A673 (cell line): Measurements from ENCODE around the gene OR10H3.
"Not testable (repeated sequence)": the region's sequence is repeated elsewhere in the genome, so short reads cannot be mapped to it uniquely, and the experiment has no call there.

Experiments used
- CTCF ChIP-seq: fragments of 300-800, 200-600 bp; sonication (generic); conservative IDR thresholded peaks from 2 replicates; pipeline ENCODE4 v1.5.1; 2017; ENCODE audit warnings: low read depth, mild to moderate bottlenecking, antibody characterized with exemption, low read length, moderate library complexity, mixed read lengths
- EZH2 ChIP-seq: fragments of 200-600 bp; sonication (generic); IDR thresholded peaks from 2 replicates; pipeline ENCODE4 v1.6.1; 2017; ENCODE audit warnings: borderline replicate concordance, low read depth, mild to moderate bottlenecking, mixed read lengths, antibody characterized with exemption, low read length; ENCODE audit not compliant: poor library complexity, severe bottlenecking

GRCh38 chr19:15782896-15783295 lies 45.1 kb downstream of the OR10H3 start:
- not testable (repeated sequence) for TF ChIP-seq CTCF, EZH2
